DOHH2 (cell line): Measurements from ENCODE around the gene MSL3.
A peak's percentile ranks its signal among the peaks of the same experiment; 100 is the strongest.

Experiments
- H3F3A ChIP-seq: fragments of 200-600 bp; sonication (generic), shearing (Covaris generic); 2 replicates; pipeline ENCODE4 v1.6.0; 2016; ENCODE audit warnings: antibody characterized with exemption, mild to moderate bottlenecking; ENCODE audit not compliant: control insufficient read depth, insufficient read depth
- H3K27ac ChIP-seq: fragments of 200-600 bp; sonication (generic); 2 replicates; pipeline ENCODE4 v1.5.1; 2014; ENCODE audit warnings: low read depth, mild to moderate bottlenecking, low read length, moderate library complexity
- H3K27me3 ChIP-seq: fragments of 200-600 bp; sonication (generic); 2 replicates; pipeline ENCODE4 v1.6.1; 2014; ENCODE audit warnings: mild to moderate bottlenecking, low read length, mixed read lengths; ENCODE audit not compliant: control insufficient read depth
- H3K36me3 ChIP-seq: fragments of 200-600 bp; sonication (generic); 2 replicates; pipeline ENCODE4 v1.6.1; 2014; ENCODE audit warnings: mild to moderate bottlenecking, low read length, moderate library complexity, mixed read lengths; ENCODE audit not compliant: control insufficient read depth
- H3K4me1 ChIP-seq: fragments of 200-600 bp; sonication (generic); 2 replicates; pipeline ENCODE4 v1.6.1; 2014; ENCODE audit warnings: mild to moderate bottlenecking, low read length, mixed read lengths; ENCODE audit not compliant: control insufficient read depth
- H3K4me2 ChIP-seq: fragments of 200-600 bp; sonication (generic); 2 replicates; pipeline ENCODE4 v1.6.0; 2014; ENCODE audit warnings: mild to moderate bottlenecking, low read length, moderate library complexity
- H3K4me3 ChIP-seq: fragments of 200-600 bp; sonication (generic); 2 replicates; pipeline ENCODE4 v1.5.1; 2014; ENCODE audit warnings: mild to moderate bottlenecking, low read length, mixed read lengths
- H3K79me2 ChIP-seq: fragments of 200-600 bp; sonication (generic); 2 replicates; pipeline ENCODE4 v1.6.1; 2014; ENCODE audit warnings: mild to moderate bottlenecking, low read length, mixed read lengths; ENCODE audit not compliant: control insufficient read depth
- H3K9me2 ChIP-seq: fragments of 200-600 bp; sonication (generic); replicated peaks from 2 replicates; pipeline ENCODE4 v1.6.1; 2014; ENCODE audit warnings: mild to moderate bottlenecking, low read length, mixed read lengths; ENCODE audit not compliant: control insufficient read depth
- H3K9me3 ChIP-seq: fragments of 200-600 bp; sonication (generic); 2 replicates; pipeline ENCODE4 v1.6.1; 2014; ENCODE audit warnings: antibody characterized with exemption, low read length, mixed read lengths; ENCODE audit not compliant: control insufficient read depth, insufficient read depth
- H4K20me1 ChIP-seq: fragments of 200-600 bp; sonication (generic); 2 replicates; pipeline ENCODE4 v1.6.0; 2014; ENCODE audit warnings: low read depth, mild to moderate bottlenecking, antibody characterized with exemption, low read length, moderate library complexity; ENCODE audit not compliant: control insufficient read depth, insufficient read depth
- CTCF ChIP-seq: fragments of 200-600 bp; sonication (generic); IDR thresholded peaks from one replicate; pipeline ENCODE4 v1.5.1; 2014; ENCODE audit warnings: antibody characterized with exemption, mild to moderate bottlenecking, low read depth, low read length; ENCODE audit not compliant: poor library complexity, severe bottlenecking
- EZH2phosphoT487 ChIP-seq: fragments of 200-600 bp; sonication (generic); IDR thresholded peaks from 2 replicates; pipeline ENCODE4 v1.6.1; 2017; ENCODE audit warnings: borderline replicate concordance, mild to moderate bottlenecking, antibody characterized with exemption, low read length, moderate library complexity, mixed read lengths

MSL3 gene

DNA sequence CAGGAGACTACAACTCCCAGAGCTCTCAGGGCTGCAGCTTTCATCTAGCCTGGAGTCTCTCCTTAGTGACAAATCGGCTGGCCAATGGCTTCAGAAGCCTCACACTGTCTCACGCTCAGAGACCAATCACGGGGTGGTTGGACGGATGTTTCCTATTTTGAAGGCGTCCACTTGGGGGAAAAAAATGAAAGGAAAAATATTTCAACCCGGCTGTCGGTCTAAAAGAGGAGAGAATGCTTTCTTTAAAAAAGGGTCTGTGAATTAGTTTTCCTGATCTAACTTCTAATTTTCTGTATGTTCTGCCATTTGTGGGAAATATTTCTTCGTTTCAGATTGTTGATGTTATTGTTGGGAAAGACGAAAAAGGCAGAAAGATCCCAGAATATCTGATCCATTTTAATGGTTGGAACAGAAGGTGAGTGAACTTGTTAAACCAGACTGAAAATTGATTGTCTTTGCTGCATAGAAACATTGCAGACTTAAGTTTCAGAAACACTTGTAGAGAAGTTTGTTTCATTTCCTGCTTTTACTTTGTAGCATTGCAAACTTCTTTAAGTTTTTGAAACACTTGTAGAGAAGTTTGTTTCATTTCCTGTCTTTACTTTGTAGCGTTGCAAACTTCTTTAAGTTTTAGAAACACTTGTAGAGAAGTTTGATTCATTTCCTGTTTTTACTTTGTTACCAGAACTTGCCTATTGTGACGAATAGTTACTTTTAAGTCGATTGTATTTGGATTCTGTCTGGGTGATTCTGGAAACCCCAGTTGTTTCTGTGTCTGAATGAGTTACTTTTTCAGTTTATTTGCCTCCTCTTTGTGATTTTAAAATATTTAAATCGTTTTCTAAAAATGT, 1.6 kb downstream of the MSL3 start:
- Histone ChIP-seq H3K9me2 (no peaks in the 10 kb centered on the region), H3K9me3 (no peaks in the 10 kb centered on the region), H3K79me2 (peaks cover 15% of the 10 kb centered on the region), H3K4me2 (peak overlapping the region; percentile 86), H4K20me1 (no peaks in the 10 kb centered on the region), H3F3A (peaks cover 10% of the 10 kb centered on the region), H3K4me1 (peaks cover 13% of the 10 kb centered on the region), H3K27me3 (peaks cover 7% of the 10 kb centered on the region; the same call in 1 of the 2 replicates), H3K4me3 (peak overlapping the region; percentile 89), H3K27ac (peak overlapping the region; percentile 96), H3K36me3 (peaks cover 37% of the 10 kb centered on the region)
- TF ChIP-seq EZH2phosphoT487 (no peak), CTCF (no peak)

- Histone ChIP-seq H3K4me3 (peak overlapping the region; percentile 89), H3K79me2 (peaks cover 15% of the 10 kb centered on the region), H3F3A (peaks cover 10% of the 10 kb centered on the region), H3K27ac (peak overlapping the region; percentile 96), H4K20me1 (no peaks in the 10 kb centered on the region), H3K4me1 (peaks cover 13% of the 10 kb centered on the region), H3K27me3 (peaks cover 7% of the 10 kb centered on the region; the same call in 1 of the 2 replicates), H3K9me3 (no peaks in the 10 kb centered on the region), H3K4me2 (peak overlapping the region; percentile 86), H3K36me3 (peaks cover 50% of the 10 kb centered on the region), H3K9me2 (no peaks in the 10 kb centered on the region)
- no peak for TF ChIP-seq CTCF
- TF ChIP-seq EZH2phosphoT487: no peak
These were observed 2.9 kb downstream of the MSL3 start for GRCh38 chrX:11760958-11761357.

GRCh38 chrX:11764602-11765067, 6.6 kb downstream of the MSL3 start:
- Histone ChIP-seq H3K4me1 (peaks cover 7% of the 10 kb centered on the region), H3K9me2 (no peaks in the 10 kb centered on the region), H3K36me3 (peaks cover 61% of the 10 kb centered on the region), H3F3A (peaks cover 8% of the 10 kb centered on the region), H3K27ac (no peak overlapping the region), H3K79me2 (peaks cover 8% of the 10 kb centered on the region), H3K4me3 (no peak overlapping the region), H3K4me2 (no peak overlapping the region), H4K20me1 (no peaks in the 10 kb centered on the region), H3K27me3 (no peaks in the 10 kb centered on the region), H3K9me3 (no peaks in the 10 kb centered on the region)
- no peak for TF ChIP-seq EZH2phosphoT487
- no peak for TF ChIP-seq CTCF
